GM19099 (cell line): Measurements from ENCODE around the gene ARPC1B.

Source experiments
- POLR2A ChIP-seq: IDR thresholded peaks from 3 replicates; pipeline ENCODE4 v1.6.1; 2011; ENCODE audit warnings: low read depth; ENCODE audit not compliant: insufficient read length; ENCODE audit errors: extremely low read depth

The ARPC1B gene

DNA sequence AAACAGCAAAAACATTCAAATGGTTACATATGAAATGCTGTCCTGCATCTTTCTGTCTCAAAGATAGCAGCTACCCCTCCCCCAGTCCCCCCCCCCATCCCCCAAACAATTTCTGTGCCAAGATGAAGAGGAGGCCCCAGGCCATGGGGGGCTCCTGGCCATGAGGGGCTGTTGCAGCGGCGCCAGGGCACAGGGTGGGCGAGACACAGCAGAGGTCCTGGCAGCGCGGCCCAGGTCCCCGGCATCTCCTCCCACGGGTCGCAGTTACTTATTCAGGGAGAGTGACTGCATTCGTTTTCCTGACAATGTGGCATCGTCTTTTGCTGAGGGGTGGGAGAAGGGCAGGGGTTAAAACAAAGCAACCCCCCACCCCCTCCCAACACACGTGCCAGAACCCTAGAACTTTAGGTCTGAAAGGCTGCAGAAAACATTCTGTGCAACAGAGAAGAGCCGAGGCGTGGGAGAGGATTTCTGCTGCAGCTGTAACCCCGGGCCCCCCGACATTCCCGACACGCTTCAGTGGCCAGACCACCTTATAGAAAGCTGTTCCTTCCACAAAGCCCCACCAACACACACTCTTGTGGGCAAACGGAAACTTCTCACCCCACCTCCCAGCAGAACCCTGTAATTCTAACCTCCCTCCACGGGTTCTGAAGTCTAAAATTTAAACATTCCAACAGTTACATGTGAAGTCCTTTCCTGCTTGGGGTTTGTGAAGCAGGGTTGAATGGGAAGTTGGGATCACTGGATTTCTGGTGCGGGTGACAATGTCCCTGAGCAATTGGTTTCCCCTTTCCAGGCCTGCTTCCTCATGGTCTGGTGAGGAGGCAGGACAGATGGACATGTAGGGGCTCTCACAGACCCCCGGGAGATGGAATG lies 22.1 kb downstream of the ARPC1B start:
- TF ChIP-seq POLR2A, result no peak

DNA sequence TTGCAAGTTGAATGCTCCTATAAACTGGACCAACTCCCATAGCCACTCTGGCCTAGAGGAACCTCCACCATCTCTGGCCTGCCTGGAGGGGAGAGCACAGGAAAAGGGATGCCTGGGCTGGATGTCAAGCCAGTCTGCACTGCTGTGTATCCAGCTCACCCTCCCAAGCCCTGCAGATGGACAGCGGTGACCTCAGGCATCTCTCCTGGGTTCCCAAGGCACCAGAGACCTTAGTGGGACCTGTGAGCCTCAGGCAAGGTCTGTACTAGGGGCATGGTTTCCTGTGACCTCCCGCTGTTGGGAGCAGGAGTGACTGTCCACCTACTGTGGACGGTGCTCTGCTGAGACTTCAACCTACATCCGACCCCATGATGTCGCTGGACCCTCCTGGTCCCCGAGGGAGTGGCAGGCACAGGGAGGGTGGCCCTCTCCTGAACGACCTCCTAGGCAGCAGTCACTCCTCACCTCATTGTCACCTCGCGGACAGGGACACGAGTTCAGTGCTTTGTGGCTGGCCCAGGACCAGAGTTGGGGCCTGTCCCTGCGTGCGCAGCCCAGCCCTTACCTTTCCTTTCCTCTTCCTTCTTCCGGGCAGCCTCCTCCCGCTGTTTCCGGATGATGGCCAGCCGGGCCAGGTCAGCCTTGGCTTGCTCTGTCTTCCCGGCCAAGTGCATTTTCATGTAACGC lies 22.9 kb downstream of the ARPC1B start:
- TF ChIP-seq POLR2A, result peak; percentile 16

DNA sequence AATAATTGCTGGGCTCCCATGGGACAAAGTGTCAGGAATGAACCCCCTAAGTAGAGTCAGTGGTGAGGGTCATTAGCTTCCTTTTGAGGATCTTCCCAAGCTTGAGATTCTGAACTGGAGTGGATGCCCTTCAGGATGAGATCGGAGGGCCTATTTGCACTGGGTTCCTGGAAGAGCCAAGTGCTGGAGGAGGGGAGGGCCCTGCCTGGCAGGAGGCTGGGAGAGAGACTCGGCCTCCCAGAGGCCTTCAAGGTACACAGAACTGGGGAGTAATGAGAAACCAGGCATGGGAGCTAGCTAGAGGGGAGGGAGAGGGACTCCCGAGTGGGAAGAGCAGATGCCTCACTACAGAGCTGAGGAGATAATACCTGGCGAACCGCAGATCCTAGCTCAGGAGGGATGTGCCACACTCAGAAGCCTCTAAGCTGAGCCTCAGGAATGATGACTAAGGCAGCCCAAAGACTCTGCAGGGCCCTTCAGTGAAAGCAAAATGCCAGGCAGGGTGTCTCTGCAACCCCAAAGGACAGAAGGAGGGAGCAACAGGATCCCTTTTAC lies 24.4 kb downstream of the ARPC1B start:
- TF ChIP-seq POLR2A, result no peak

DNA sequence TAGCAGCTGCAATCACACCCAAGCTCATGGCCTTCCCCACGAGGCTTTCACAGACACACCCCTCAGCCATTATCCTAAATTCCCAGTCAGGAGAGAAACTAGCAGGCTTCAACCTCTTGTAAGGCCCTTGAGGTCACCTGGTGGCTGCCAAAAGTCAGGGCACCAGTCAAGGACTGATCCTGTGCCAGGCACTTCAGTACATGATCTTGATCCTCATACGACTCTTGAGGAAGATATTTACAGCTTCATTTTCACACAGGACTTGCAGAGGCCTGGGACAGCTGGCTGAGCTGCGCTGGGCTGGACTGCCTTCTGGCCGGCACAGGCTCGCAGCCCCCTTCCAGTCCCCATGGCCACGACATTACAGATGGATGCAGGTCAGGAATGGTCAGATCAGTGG lies 25.1 kb downstream of the ARPC1B start:
- no peak for TF ChIP-seq POLR2A

DNA sequence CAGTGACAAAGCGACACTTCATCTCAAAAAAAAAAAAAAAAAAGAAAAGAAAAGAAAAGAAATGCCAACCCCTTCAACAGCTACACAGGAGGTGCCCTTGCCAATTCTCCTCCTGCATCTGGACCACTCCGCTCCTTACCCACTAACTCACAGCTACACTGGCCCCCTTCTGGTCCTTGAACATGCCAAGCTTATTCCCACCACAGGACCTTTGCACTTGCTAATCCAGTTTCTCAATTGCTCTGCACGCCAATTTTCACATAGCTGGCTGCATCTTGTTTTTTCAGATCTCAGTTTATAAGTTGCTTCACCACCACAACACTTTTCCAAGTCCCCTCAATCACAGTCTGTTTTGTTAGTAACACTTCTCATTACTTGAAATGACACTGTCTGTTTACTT lies 28.3 kb downstream of the ARPC1B start:
- no peak for TF ChIP-seq POLR2A

DNA sequence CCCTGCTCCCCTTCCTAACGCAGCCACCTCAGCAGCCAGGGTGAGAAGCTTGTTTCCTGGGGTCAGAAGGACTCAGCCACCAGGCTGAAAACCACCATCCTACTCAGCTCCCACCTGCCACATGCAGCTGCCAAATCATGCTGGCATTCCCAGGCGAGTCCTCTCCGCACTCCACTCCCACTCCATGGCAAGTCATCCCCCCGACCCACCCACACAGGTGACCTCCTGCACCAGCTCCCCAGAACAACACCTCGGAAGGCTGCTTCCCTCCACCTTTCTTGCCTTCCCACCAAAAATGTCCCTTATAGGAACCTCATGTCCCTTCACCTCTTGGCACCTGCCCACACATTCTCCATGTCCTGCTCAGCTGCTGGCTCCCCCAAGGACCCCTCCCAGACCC lies 29.2 kb downstream of the ARPC1B start:
- TF ChIP-seq POLR2A, result no peak

DNA sequence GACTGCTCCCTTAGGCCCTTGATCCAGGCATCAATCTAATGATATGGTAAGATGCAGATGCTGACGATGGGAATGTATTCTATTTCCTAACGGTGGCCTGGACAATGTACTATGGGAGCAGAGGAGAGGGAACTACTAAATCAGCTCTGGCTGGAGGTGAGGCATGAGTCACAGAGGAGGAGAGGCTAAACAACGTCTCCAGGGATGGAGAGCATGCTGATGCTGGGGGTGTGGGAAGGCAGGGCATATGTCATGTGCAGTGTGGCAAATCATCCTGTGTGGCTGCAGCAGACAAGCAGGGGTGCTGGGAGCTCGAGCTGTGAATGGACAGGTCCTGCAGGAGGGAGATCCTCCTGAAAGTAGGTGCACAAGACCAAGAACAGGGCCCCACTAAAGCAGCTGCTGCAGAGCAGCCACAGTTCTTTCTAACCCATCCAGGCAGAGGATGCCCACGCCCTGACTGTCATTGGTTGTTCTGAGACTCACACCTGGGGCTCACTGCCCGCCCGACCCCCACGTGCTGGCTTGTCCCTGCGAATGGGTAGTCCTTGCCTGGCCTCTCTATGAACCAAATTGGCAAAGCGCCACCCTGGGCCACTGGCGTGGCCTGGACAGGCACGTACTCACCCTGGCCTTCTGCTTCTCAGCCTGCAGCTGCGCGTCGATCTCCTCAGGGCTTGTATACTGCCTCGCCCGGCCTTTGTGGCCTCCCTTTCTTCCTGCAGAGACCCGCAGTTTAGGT lies 29.9 kb downstream of the ARPC1B start:
- TF ChIP-seq POLR2A, result no peak

DNA sequence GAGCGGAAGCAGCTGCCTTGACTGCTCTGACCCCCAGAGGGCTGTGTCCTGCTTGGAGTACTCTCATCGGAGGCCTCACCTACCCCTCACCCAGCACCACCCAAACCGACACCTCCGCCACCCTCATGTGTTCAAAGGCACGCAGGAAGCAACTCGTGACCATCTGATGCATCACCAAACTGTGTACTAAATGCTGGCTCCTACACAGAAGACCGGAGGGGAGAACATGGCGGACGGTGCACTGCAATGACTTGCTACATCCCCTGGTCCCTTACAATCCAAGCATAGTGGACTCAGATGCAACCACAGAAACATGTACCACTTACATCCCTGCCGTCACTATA lies 30.4 kb downstream of the ARPC1B start:
- TF ChIP-seq POLR2A, result no peak

DNA sequence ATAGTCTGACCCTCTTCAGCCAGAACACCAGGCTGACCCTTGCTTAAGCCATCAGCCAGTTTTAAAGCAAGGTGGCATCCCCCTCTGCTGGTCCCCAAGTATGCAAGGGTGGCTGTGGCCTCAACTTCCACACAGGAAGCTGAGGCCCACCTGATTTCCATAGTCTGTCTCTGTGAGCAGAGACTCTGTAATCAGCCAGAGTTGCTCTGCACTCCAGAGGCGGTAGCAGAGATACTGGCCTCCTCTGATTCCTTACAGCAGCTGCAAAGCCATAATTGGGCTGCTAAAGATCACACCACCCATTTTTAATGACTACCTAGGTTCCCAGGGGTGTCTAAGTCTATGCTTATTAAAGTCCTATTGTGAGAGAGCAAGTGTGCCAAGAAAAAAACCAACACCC lies 32.0 kb downstream of the ARPC1B start:
- no peak for TF ChIP-seq POLR2A

DNA sequence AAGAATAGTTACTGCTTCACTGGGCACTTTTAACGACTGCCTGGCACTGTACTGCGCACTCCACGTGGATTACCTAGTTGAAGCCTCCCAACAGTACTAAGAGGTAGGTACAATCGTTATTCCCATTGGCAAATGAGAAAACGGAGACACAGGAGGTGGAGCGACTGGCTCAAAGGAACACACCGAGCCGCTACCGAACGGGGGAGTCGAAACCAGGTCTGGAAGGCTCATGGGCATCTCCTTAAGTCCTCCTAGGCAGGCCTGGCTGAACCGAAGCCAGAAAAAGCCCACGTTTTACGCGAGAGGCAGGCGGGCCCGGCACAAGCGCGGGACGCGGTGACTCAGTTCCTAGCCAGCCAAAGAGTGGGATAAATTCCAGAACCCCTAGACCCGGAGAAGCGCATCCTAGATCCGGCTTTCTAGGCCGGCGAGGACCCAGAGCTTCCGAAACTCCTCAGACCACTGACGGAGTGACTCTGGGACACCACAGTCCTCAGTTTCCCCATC lies 33.4 kb downstream of the ARPC1B start:
- TF ChIP-seq POLR2A, result no peak

DNA sequence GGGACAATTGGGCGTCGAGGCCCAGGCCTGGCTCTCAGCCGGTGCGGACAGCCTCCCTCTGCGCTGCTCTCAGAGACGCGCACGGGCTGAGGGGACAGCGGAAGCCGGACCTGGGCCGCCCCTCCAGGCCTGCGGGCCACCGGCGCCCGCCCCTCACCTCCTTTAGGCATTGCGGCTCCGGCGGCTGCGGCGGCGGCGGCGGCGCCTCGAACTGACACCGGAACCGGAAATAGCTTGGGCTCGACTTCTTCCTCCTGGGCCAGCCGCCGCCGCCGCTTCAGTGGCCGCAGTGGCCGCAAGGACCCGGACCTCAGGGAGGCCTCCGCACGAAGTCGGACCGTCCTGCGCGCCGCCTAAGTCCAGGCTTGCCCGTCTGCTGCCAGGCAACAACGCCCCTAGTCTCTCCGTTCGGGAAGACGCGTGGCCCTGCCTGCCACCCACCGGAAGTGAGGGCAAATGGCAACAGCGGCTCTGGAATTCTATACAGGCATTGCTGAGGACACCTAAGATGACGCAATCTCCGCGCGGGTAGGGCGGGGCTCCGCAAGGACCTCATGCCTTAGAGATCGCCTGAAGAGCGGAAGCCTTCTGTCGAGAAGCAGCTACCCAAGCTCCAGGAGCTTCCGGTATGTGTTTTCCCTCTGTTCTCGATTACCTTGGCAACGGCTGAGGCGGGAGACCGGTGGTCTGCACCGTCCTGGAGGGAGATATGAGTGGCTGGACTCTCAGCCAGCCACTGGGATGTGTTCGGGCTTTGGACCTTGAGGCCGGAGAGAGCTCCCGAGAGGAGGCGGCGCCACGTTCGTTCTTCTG lies 34.1 kb downstream of the ARPC1B start, which contains the start of the genes BUD31 and PDAP1:
Gene BUD31, plus strand, starts transcription at position 591 of the 813 bp plus-strand sequence. CDS start 2,124 bp downstream, outside the sequence.
Gene PDAP1, minus strand, starts transcription at position 219 of the 813 bp plus-strand sequence. Its CDS starts 49 bp downstream, at position 170.
- TF ChIP-seq POLR2A, result peak; percentile 93

DNA sequence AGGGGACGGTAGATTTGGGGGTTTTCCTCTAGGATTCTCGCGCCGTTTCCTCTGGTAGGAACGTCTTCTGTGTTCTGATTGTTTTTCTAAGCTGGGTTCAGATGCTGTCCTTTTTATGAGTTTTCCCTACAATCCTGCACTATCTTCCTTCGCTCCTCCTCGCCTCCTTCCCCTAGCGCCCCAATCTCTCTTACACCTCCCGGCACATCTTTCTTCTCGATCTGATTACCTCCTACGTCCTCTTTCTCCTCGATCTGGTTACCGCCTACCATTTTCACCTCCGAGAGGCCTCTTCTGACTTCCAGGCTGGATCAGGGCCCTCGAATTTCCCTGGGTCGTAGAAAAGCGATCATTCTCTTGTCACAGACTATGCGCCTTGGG lies 34.7 kb downstream of the ARPC1B start:
- no peak for TF ChIP-seq POLR2A

DNA sequence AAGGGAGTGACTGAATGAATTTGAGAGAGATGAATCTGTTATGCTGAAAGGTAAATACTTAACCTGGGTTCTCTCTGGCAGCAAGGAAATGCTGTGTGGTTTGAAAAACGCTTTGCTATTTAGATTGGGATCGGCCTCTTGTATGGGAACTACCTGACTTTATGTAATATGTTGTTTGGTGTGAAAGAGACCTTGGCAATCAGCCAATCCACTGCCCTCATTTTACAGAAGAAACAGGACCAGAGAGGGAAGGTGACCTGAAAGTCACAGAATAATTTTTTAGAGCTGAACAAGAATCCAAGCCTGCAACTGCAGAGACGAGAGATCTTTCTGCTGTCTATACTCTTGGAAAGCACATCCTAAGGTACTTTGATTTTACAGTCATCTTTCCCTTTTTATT lies 35.3 kb downstream of the ARPC1B start:
- no peak for TF ChIP-seq POLR2A

DNA sequence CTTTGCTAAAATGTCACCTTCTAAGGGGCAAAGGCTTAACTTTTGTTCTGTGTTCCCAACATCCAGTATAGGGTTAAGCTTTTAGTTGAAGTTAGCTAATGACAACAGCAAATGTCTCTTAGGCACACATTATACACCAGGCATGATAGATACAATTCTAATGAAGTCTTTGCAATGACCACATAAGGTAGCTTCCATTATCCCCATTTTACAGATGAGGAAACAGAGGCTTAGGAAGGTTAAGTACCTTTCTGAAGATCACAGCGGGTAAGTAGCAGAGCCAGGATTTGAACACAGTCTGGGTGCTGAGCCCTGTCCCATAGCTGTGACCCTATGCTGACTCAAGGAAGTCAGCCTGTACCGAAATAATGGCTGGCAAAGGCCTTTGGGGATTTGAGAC lies 36.1 kb downstream of the ARPC1B start:
- TF ChIP-seq POLR2A, result no peak
